Measurements from ENCODE around the gene CD247. TPM values are rescaled to one million over a fixed set of nuclear protein-coding genes. Genes with fewer than 3 reads are reported as not detected.

CD247 gene
- total and polyA plus RNA-seq, 9 of the 15 experiments (the other 6 are each of a cell fraction or from before 2014, with no cell fraction given) = 0.08 to 0.42 (median 0.28) TPM; not detected in 5

DNA sequence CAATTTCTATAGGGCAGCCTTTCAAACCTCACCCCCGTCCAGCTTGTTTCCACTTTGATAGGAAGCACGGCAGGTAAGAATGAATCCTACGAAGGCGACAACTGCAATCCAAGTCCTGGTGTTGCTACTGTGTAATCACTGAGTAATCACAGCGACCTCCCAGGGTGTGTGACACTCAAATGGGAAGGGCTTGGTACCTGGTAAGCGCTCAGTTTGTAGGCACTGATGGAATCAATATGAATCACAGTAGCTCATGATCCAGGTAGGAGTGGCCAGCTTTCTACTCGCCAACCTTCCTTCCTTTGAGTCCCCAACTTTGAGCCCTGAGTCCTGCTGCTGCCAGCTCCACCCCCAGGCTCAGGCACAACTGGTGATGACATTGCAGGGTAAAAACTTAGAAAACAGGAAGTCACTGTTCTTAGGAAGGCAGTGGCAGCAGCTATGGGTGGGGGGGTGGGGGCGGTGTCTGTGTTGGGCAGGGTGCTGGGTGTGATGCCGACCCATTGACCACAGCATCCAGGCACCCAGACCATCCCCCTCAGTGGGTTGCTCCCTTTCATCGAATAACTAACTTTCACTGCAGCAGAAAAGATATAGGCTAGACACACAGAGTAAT is 70.7 kb downstream of the CD247 start (continued):
- TF ChIP-seq, protein P1, sequence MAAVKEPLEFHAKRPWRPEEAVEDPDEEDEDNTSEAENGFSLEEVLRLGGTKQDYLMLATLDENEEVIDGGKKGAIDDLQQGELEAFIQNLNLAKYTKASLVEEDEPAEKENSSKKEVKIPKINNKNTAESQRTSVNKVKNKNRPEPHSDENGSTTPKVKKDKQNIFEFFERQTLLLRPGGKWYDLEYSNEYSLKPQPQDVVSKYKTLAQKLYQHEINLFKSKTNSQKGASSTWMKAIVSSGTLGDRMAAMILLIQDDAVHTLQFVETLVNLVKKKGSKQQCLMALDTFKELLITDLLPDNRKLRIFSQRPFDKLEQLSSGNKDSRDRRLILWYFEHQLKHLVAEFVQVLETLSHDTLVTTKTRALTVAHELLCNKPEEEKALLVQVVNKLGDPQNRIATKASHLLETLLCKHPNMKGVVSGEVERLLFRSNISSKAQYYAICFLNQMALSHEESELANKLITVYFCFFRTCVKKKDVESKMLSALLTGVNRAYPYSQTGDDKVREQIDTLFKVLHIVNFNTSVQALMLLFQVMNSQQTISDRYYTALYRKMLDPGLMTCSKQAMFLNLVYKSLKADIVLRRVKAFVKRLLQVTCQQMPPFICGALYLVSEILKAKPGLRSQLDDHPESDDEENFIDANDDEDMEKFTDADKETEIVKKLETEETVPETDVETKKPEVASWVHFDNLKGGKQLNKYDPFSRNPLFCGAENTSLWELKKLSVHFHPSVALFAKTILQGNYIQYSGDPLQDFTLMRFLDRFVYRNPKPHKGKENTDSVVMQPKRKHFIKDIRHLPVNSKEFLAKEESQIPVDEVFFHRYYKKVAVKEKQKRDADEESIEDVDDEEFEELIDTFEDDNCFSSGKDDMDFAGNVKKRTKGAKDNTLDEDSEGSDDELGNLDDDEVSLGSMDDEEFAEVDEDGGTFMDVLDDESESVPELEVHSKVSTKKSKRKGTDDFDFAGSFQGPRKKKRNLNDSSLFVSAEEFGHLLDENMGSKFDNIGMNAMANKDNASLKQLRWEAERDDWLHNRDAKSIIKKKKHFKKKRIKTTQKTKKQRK (IDR thresholded peaks at IDR 0.05; ENCODE audit: borderline replicate concordance, low read depth, low read length) = no peak
- no peak for TF ChIP-seq WHSC1 (IDR thresholded peaks at IDR 0.05; ENCODE audit: low read length)
- TF ChIP-seq, protein P2, sequence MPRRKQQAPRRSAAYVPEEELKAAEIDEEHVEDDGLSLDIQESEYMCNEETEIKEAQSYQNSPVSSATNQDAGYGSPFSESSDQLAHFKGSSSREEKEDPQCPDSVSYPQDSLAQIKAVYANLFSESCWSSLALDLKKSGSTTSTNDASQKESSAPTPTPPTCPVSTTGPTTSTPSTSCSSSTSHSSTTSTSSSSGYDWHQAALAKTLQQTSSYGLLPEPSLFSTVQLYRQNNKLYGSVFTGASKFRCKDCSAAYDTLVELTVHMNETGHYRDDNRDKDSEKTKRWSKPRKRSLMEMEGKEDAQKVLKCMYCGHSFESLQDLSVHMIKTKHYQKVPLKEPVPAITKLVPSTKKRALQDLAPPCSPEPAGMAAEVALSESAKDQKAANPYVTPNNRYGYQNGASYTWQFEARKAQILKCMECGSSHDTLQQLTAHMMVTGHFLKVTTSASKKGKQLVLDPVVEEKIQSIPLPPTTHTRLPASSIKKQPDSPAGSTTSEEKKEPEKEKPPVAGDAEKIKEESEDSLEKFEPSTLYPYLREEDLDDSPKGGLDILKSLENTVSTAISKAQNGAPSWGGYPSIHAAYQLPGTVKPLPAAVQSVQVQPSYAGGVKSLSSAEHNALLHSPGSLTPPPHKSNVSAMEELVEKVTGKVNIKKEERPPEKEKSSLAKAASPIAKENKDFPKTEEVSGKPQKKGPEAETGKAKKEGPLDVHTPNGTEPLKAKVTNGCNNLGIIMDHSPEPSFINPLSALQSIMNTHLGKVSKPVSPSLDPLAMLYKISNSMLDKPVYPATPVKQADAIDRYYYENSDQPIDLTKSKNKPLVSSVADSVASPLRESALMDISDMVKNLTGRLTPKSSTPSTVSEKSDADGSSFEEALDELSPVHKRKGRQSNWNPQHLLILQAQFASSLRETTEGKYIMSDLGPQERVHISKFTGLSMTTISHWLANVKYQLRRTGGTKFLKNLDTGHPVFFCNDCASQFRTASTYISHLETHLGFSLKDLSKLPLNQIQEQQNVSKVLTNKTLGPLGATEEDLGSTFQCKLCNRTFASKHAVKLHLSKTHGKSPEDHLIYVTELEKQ (CRISPR knock-in tag; IDR thresholded peaks at IDR 0.05) = no peak
- no peak for TF ChIP-seq ERF (CRISPR knock-in tag; IDR thresholded peaks at IDR 0.05)
- TF ChIP-seq TAF15 (IDR thresholded peaks at IDR 0.05; ENCODE audit: low read depth, low read length) = no peak
- no peak for TF ChIP-seq PKNOX1 (IDR thresholded peaks at IDR 0.05)
- TF ChIP-seq MEIS2 (IDR thresholded peaks at IDR 0.05; ENCODE audit: partially characterized antibody) = peak; percentile 14
- TF ChIP-seq MTA1 (IDR thresholded peaks at IDR 0.05; ENCODE audit: borderline replicate concordance) = no peak
- TF ChIP-seq FOXP1 (CRISPR knock-in tag; IDR thresholded peaks at IDR 0.05) = no peak
- TF ChIP-seq YY1 (IDR thresholded peaks at IDR 0.05; ENCODE audit: borderline replicate concordance in 1 of 3, control insufficient read depth in 1 of 3, extremely low read depth in 1 of 3, insufficient read depth in 3 of 3, insufficient read length in 1 of 3, insufficient replicate concordance in 2 of 3, low read depth in 1 of 3, low read length in 2 of 3) = no peak
- TF ChIP-seq NFRKB (IDR thresholded peaks at IDR 0.05; ENCODE audit: low read depth) = no peak
- TF ChIP-seq MBD2 (IDR thresholded peaks at IDR 0.05; ENCODE audit: borderline replicate concordance, low read depth) = no peak
- TF ChIP-seq, protein P3, sequence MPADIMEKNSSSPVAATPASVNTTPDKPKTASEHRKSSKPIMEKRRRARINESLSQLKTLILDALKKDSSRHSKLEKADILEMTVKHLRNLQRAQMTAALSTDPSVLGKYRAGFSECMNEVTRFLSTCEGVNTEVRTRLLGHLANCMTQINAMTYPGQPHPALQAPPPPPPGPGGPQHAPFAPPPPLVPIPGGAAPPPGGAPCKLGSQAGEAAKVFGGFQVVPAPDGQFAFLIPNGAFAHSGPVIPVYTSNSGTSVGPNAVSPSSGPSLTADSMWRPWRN (IDR thresholded peaks at IDR 0.05; ENCODE audit: low read depth) = no peak
- peak; percentile 12; the same call in 1 of the 2 replicates for TF ChIP-seq L3MBTL2 (IDR thresholded peaks at IDR 0.05)
- no peak for TF ChIP-seq ZNF717 (CRISPR knock-in tag; IDR thresholded peaks at IDR 0.05)
